Uterus (tissue), 4 donors: Measurements from ENCODE around the gene ART4. TPM values are rescaled to one million over a fixed set of nuclear protein-coding genes. Genes with fewer than 3 reads are reported as not detected.

Source experiments
- DNase-seq, 2 donors: peaks; one replicate each; pipeline ENCODE4 v3.0.0-alpha.2; 2019 to 2020
- H3K27ac ChIP-seq, 2 donors: fragments of 200-600 bp; sonication (generic); 1 replicate in 1 of 2; 2 replicates in 1 of 2; pipeline ENCODE4 v1.5.1; 2016 to 2018
- H3K27me3 ChIP-seq, 2 donors: fragments of 200-600 bp; sonication (generic); one replicate each; pipeline ENCODE4 v1.5.1; 2018 to 2019; ENCODE audit warnings: control low read depth in 1 of 2
- H3K36me3 ChIP-seq, 2 donors: fragments of 200-600 bp; sonication (generic); one replicate each; pipeline ENCODE4 v1.5.1; 2019; ENCODE audit warnings: control low read depth in 1 of 2
- H3K4me1 ChIP-seq, 2 donors: fragments of 200-600 bp; sonication (generic); one replicate each; pipeline ENCODE4 v1.5.1; 2018 to 2019; ENCODE audit warnings: control low read depth in 1 of 2
- H3K4me3 ChIP-seq, 2 donors: fragments of 200-600 bp; sonication (generic); 1 replicate in 1 of 2; 2 replicates in 1 of 2; pipeline ENCODE4 v1.5.1; 2018 to 2019; ENCODE audit warnings: mild to moderate bottlenecking in 1 of 2
- H3K9me3 ChIP-seq, 2 donors: fragments of 200-600 bp; sonication (generic); one replicate each; pipeline ENCODE4 v1.5.1; 2019; ENCODE audit warnings: control low read depth in 1 of 2
- CTCF ChIP-seq, 4 experiments: fragments of 200-600 bp in 2 of 4; fragments of 450-650 bp in 2 of 4; sonication (generic) in 2 of 4; IDR thresholded peaks; one replicate each; pipeline ENCODE4 v1.5.1; 2016 to 2019; ENCODE audit warnings: antibody characterized with exemption in 4 of 4, mild to moderate bottlenecking in 2 of 4, moderate library complexity in 1 of 4
- POLR2A ChIP-seq, 2 donors: fragments of 450-650 bp; IDR thresholded peaks; one replicate each; pipeline ENCODE4 v1.6.1; 2016; ENCODE audit warnings: antibody characterized with exemption in 2 of 2, mild to moderate bottlenecking in 1 of 2, moderate library complexity in 1 of 2
- intact Hi-C: fragments of 100-400 bp; cut with DNase I; formaldehyde crosslinking; loops from one replicate; pipeline ENCODE4 v1.15.1; 2023; ENCODE audit warnings: low total_unique reads
- total RNA-seq, 4 donors: library from RNA; depleted of rRNA in 3 of 4; stranded (reverse); fragments of >200 nt in 3 of 4; gene quantifications; one replicate each; pipeline versions ENCODE4 v1.1.0 to v1.2.4, GENCODE V29; 2014 to 2023
- donor health status: DM: yes; HTN: yes; CAD: no.

The ART4 gene
- total RNA-seq, 4 donors from 2014 or later, result 0.51 to 3.7 (median 1.0) TPM

- Histone ChIP-seq H3K36me3 (no peaks in the 10 kb centered on the region), H3K27ac (no peak overlapping the region), H3K4me3 (no peak overlapping the region), H3K9me3 (no peaks in the 10 kb centered on the region), H3K4me1 (no peaks in the 10 kb centered on the region), H3K27me3 (no peaks in the 10 kb centered on the region)
- intact Hi-C loops, result no loop called here
- TF ChIP-seq CTCF (IDR thresholded peaks at IDR 0.05) (no peak), POLR2A (IDR thresholded peaks at IDR 0.05) (no peak)
- no peak for DNase-seq
Observed at GRCh38 chr12:14833336-14833735, 10.0 kb downstream of the ART4 start.

GRCh38 chr12:14828892-14829291 is 14.4 kb downstream of the ART4 start:
- H3K9me3 ChIP-seq, result no peaks in the 10 kb centered on the region
- intact Hi-C loops, result no loop called here
- H3K27me3 ChIP-seq, result no peaks in the 10 kb centered on the region
- no peak for DNase-seq
- H3K4me1 ChIP-seq, result no peaks in the 10 kb centered on the region
- no peak overlapping the region for H3K27ac ChIP-seq
- no peak overlapping the region for H3K4me3 ChIP-seq
- TF ChIP-seq POLR2A (IDR thresholded peaks at IDR 0.05) (no peak), CTCF (IDR thresholded peaks at IDR 0.05) (no peak)
- H3K36me3 ChIP-seq, result no peaks in the 10 kb centered on the region

- intact Hi-C loops, result no loop called here
- no peaks in the 10 kb centered on the region for H3K36me3 ChIP-seq
- no peaks in the 10 kb centered on the region for H3K9me3 ChIP-seq
- TF ChIP-seq POLR2A (IDR thresholded peaks at IDR 0.05) (no peak), CTCF (IDR thresholded peaks at IDR 0.05) (no peak)
- H3K4me1 ChIP-seq, result no peaks in the 10 kb centered on the region
- H3K27me3 ChIP-seq, result no peaks in the 10 kb centered on the region
- DNase-seq, result no peak
- H3K4me3 ChIP-seq, result no peak overlapping the region
- peak overlapping the region; percentile 50 to 57 for H3K27ac ChIP-seq
Observed at GRCh38 chr12:14827043-14827442, 16.3 kb downstream of the ART4 start.

- Histone ChIP-seq H3K27me3 (no peaks in the 10 kb centered on the region), H3K4me1 (no peaks in the 10 kb centered on the region), H3K36me3 (no peaks in the 10 kb centered on the region), H3K9me3 (no peaks in the 10 kb centered on the region), H3K27ac (peak overlapping the region; percentile 50 to 57), H3K4me3 (no peak overlapping the region)
- no peak for TF ChIP-seq CTCF (IDR thresholded peaks at IDR 0.05)
- TF ChIP-seq POLR2A (IDR thresholded peaks at IDR 0.05), result no peak
- intact Hi-C loops, result no loop called here
- no peak for DNase-seq
Observed at GRCh38 chr12:14826491-14826890, 16.8 kb downstream of the ART4 start.

GRCh38 chr12:14825256-14825655 is 18.1 kb downstream of the ART4 start:
- TF ChIP-seq CTCF (IDR thresholded peaks at IDR 0.05) (no peak), POLR2A (IDR thresholded peaks at IDR 0.05) (no peak)
- no peak for DNase-seq
- intact Hi-C loops, result no loop called here
- Histone ChIP-seq H3K9me3 (no peaks in the 10 kb centered on the region), H3K27me3 (no peaks in the 10 kb centered on the region), H3K4me3 (no peak overlapping the region), H3K36me3 (no peaks in the 10 kb centered on the region), H3K4me1 (no peaks in the 10 kb centered on the region), H3K27ac (no peak overlapping the region)
